ENCODE measurements around the gene PNKD. TPM values are rescaled to one million over a fixed set of nuclear protein-coding genes. Genes with fewer than 3 reads are reported as not detected.
"Not testable (repeated sequence)": the region's sequence is repeated elsewhere in the genome, so short reads cannot be mapped to it uniquely, and the experiment has no call there.

Gene PNKD
- total and polyA plus RNA-seq, 11 donors: 53.8 to 146 (median 72.5) TPM

- no peak for ATAC-seq
- Histone ChIP-seq H3K4me3 (no peak overlapping the region), H3K9me3 (no peaks in the 10 kb centered on the region), H3K36me3 (no peaks in the 10 kb centered on the region), H3K27ac (no peak overlapping the region), H3K27me3 (no peaks in the 10 kb centered on the region), H3K4me1 (peaks cover 0 to 23% (median 0%) of the 10 kb centered on the region in 12 donors)
- no peak for DNase-seq
- intact Hi-C loops (cut with DNase I): no loop called here
- WGBS, 4 donors: 75 to 83% (median 78%) methylated on average over 2 of the region's 2 CpGs
- TF ChIP-seq CTCF (IDR thresholded peaks at IDR 0.05): no peak
- TF ChIP-seq POLR2A (IDR thresholded peaks at IDR 0.05): no peak
These were observed 42.0 kb downstream of the PNKD start for GRCh38 chr2:218312267-218312756.

GRCh38 chr2:218313356-218313755 lies 43.0 kb downstream of the PNKD start:
- Histone ChIP-seq H3K27me3 (no peaks in the 10 kb centered on the region), H3K27ac (no peak overlapping the region), H3K4me3 (no peak overlapping the region), H3K36me3 (no peaks in the 10 kb centered on the region), H3K4me1 (peaks cover 0 to 19% (median 0%) of the 10 kb centered on the region in 12 donors), H3K9me3 (no peaks in the 10 kb centered on the region)
- 96 to 98% (median 97%) methylated on average over 1 of the region's 1 CpG for WGBS, 4 donors
- DNase-seq (no peak), ATAC-seq (no peak)
- intact Hi-C loops (cut with DNase I): no loop called here
- no peak for TF ChIP-seq CTCF (IDR thresholded peaks at IDR 0.05)
- no peak for TF ChIP-seq POLR2A (IDR thresholded peaks at IDR 0.05)

GRCh38 chr2:218314764-218315163 lies 44.4 kb downstream of the PNKD start:
- H3K4me3 ChIP-seq; intact Hi-C loops (cut with DNase I); H3K9me3 ChIP-seq; H3K36me3 ChIP-seq; H3K27ac ChIP-seq; DNase-seq; ATAC-seq; H3K27me3 ChIP-seq: not testable (repeated sequence)
- H3K4me1 ChIP-seq: peaks cover 0 to 19% (median 0%) of the 10 kb centered on the region in 12 donors
- WGBS, 4 donors: 90 to 98% (median 97%) methylated on average over 4 of the region's 4 CpGs

GRCh38 chr2:218315397-218315796 lies 45.1 kb downstream of the PNKD start:
- Histone ChIP-seq H3K4me1 (peaks cover 0 to 22% (median 0%) of the 10 kb centered on the region in 12 donors), H3K27ac (peak overlapping the region in 1 of 12 donors; percentile 68), H3K4me3 (no peak overlapping the region), H3K9me3 (no peaks in the 10 kb centered on the region), H3K36me3 (no peaks in the 10 kb centered on the region), H3K27me3 (no peaks in the 10 kb centered on the region)
- intact Hi-C loops (cut with DNase I): no loop called here
- WGBS, 4 donors: 88 to 90% (median 90%) methylated on average over 8 of the region's 8 CpGs
- TF ChIP-seq POLR2A (IDR thresholded peaks at IDR 0.05) (no peak), CTCF (IDR thresholded peaks at IDR 0.05) (no peak)
- DNase-seq: no peak
- no peak for ATAC-seq

GRCh38 chr2:218317303-218317630 lies 46.9 kb downstream of the PNKD start:
- Histone ChIP-seq H3K27me3 (no peaks in the 10 kb centered on the region), H3K4me1 (peaks cover 0 to 40% (median 4%) of the 10 kb centered on the region in 12 donors), H3K36me3 (no peaks in the 10 kb centered on the region), H3K4me3 (no peak overlapping the region), H3K9me3 (no peaks in the 10 kb centered on the region), H3K27ac (no peak overlapping the region)
- no peak for TF ChIP-seq CTCF (IDR thresholded peaks at IDR 0.05)
- no peak for TF ChIP-seq POLR2A (IDR thresholded peaks at IDR 0.05)
- DNase-seq: no peak
- intact Hi-C loops (cut with DNase I): no loop called here
- WGBS, 4 donors: 69 to 87% (median 81%) methylated on average over 1 of the region's 1 CpG
- ATAC-seq: no peak

Measured in heart left ventricle (tissue), 16 donors.